Measurements from ENCODE around the gene TMF1.

DNA sequence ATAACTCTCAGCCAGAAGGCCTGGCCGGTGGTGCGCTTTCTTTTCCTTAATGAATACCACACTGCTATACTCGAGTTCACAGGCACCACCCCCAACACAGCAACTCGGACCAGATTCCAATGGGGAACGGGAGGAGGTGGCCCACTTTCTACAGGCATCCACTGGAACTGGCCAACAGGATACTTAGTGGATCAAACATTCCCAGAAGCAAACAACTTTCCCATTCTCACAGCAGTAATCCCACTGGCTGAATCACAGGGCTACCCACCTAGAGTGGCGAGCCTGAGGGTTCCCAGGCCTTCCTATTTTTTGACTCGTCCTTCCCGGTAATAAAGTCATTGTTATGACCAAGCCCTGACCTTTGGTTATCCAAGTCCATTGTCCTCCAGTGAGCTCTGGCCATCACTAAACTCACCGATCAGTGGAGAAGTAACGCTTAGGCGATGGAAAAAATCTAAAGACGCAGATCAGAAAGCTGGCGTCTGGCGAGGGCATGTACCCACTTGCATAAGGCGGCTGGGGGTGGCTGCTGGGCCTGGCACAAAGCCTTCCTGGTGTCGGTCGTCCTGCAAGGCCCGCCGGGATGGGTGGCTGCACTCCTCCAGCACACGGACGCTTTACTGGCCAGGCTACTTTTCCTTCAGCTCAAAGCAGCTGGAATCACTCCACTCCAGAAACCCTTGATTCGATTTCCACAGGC, 39.9 kb downstream of the TMF1 start:
- no peak for TF ChIP-seq POLR2AphosphoS5 (IDR thresholded peaks at IDR 0.05; ENCODE audit: low read depth, low read length)
- TF ChIP-seq, protein P1, sequence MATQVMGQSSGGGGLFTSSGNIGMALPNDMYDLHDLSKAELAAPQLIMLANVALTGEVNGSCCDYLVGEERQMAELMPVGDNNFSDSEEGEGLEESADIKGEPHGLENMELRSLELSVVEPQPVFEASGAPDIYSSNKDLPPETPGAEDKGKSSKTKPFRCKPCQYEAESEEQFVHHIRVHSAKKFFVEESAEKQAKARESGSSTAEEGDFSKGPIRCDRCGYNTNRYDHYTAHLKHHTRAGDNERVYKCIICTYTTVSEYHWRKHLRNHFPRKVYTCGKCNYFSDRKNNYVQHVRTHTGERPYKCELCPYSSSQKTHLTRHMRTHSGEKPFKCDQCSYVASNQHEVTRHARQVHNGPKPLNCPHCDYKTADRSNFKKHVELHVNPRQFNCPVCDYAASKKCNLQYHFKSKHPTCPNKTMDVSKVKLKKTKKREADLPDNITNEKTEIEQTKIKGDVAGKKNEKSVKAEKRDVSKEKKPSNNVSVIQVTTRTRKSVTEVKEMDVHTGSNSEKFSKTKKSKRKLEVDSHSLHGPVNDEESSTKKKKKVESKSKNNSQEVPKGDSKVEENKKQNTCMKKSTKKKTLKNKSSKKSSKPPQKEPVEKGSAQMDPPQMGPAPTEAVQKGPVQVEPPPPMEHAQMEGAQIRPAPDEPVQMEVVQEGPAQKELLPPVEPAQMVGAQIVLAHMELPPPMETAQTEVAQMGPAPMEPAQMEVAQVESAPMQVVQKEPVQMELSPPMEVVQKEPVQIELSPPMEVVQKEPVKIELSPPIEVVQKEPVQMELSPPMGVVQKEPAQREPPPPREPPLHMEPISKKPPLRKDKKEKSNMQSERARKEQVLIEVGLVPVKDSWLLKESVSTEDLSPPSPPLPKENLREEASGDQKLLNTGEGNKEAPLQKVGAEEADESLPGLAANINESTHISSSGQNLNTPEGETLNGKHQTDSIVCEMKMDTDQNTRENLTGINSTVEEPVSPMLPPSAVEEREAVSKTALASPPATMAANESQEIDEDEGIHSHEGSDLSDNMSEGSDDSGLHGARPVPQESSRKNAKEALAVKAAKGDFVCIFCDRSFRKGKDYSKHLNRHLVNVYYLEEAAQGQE (IDR thresholded peaks at IDR 0.05; ENCODE audit: insufficient read depth in 1 of 2, low read depth in 2 of 2, low read length in 2 of 2): no peak
